Measurements from ENCODE around the gene NFIC. TPM values are rescaled to one million over a fixed set of nuclear protein-coding genes. Genes with fewer than 3 reads are reported as not detected.

Gene NFIC
- polyA plus RNA-seq, 1 of the 3 experiments (the other 2 are of a cell fraction), result 7.2 TPM

DNA sequence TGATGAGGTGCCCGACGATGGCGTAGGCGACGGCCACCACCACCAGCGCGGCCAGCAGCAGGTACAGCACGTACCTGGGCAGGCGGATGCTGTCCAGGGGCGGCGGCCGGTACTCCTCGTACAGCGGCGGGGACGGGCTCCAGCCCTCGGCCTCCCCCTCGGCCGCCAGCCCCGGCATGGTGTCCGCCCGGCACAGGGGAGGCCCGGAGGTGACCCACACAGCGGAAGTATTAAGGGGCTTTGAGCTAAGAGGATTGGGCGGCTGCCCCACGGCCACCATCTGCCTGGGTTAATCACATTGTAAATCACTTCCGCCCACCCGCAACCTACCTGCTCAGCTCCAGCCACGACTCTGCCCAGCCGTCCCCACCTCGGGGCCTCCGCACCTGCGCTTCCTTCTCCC, 116.8 kb downstream of the NFIC start, which contains the start of gene SMIM44 (continued):
- TF ChIP-seq, protein P1, sequence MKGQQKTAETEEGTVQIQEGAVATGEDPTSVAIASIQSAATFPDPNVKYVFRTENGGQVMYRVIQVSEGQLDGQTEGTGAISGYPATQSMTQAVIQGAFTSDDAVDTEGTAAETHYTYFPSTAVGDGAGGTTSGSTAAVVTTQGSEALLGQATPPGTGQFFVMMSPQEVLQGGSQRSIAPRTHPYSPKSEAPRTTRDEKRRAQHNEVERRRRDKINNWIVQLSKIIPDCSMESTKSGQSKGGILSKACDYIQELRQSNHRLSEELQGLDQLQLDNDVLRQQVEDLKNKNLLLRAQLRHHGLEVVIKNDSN (IDR thresholded peaks at IDR 0.05; ENCODE audit: borderline replicate concordance, low read depth), result no peak
- TF ChIP-seq, protein P2, sequence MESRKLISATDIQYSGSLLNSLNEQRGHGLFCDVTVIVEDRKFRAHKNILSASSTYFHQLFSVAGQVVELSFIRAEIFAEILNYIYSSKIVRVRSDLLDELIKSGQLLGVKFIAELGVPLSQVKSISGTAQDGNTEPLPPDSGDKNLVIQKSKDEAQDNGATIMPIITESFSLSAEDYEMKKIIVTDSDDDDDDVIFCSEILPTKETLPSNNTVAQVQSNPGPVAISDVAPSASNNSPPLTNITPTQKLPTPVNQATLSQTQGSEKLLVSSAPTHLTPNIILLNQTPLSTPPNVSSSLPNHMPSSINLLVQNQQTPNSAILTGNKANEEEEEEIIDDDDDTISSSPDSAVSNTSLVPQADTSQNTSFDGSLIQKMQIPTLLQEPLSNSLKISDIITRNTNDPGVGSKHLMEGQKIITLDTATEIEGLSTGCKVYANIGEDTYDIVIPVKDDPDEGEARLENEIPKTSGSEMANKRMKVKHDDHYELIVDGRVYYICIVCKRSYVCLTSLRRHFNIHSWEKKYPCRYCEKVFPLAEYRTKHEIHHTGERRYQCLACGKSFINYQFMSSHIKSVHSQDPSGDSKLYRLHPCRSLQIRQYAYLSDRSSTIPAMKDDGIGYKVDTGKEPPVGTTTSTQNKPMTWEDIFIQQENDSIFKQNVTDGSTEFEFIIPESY (IDR thresholded peaks at IDR 0.05; ENCODE audit: borderline replicate concordance, low read depth), result no peak
- TF ChIP-seq RFX5 (IDR thresholded peaks at IDR 0.05; ENCODE audit: low read length) (no peak), GABPA (IDR thresholded peaks at IDR 0.05; ENCODE audit: low read depth) (no peak), SIN3A (IDR thresholded peaks at IDR 0.05; ENCODE audit: borderline replicate concordance, low read depth, low read length) (no peak), GATA2 (CRISPR knock-in tag; IDR thresholded peaks at IDR 0.05) (no peak), MEF2A (IDR thresholded peaks at IDR 0.05; ENCODE audit: borderline replicate concordance, low read depth) (no peak), FOXM1 (IDR thresholded peaks at IDR 0.05; ENCODE audit: low read depth) (no peak)
- TF ChIP-seq, protein P3, sequence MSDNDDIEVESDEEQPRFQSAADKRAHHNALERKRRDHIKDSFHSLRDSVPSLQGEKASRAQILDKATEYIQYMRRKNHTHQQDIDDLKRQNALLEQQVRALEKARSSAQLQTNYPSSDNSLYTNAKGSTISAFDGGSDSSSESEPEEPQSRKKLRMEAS (IDR thresholded peaks at IDR 0.05; ENCODE audit: low read depth), result no peak
- TF ChIP-seq, protein P4, sequence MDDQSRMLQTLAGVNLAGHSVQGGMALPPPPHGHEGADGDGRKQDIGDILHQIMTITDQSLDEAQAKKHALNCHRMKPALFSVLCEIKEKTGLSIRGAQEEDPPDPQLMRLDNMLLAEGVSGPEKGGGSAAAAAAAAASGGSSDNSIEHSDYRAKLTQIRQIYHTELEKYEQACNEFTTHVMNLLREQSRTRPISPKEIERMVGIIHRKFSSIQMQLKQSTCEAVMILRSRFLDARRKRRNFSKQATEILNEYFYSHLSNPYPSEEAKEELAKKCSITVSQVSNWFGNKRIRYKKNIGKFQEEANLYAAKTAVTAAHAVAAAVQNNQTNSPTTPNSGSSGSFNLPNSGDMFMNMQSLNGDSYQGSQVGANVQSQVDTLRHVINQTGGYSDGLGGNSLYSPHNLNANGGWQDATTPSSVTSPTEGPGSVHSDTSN (IDR thresholded peaks at IDR 0.05), result no peak

DNA sequence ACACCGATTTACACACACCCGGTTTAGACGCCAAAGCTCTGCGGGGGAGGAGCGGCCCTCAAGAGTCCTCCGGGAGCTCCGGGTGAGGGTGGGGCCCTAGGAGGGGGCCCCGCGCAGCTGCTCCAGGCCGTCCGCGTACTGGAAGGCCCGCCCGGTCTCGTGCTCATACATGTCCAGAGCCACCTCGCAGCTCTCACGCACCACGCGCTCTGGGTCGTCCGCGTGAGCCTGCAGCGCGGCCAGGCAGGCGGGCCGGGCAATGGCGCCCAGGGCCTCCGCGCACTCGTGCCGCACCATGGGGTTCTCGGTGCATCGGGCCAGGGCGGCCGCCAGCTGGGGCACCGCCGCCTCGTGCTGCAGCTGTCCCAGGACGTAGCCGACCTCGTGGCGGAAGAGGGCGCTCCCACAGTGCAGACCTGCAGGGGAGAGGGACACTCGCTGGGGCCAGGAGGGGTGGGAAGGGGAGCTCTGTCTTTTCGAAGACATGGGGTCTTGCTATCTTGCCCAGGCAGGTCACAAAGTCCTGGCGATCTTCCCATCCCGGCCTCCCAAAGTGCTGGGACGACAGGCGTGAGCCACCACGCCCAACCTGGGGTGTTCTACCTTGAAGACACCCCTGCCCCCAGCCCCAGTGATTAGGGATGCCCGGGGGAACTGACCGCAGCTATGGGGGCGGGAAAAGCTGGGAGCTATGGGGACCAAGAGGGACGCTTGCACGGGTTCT, 125.2 kb downstream of the NFIC start:
- no peak overlapping the region for H3K27ac ChIP-seq (ENCODE audit: low read depth in 2 of 2, low read length in 1 of 2)
- no peak overlapping the region for H2AFZ ChIP-seq (ENCODE audit: low read depth)
- no peak overlapping the region for H3K4me3 ChIP-seq (ENCODE audit: low read depth in 2 of 2, low read length in 1 of 2)
- no peaks in the 10 kb centered on the region for H3K79me2 ChIP-seq (ENCODE audit: insufficient read depth)
- CTCF ChIA-PET, result interaction anchor here (0.9 to 1.1 kb wide), 3 partner anchors 19 to 165 kb away, joined by 3 to 4 read pairs (median 4); no protein-coding TSS in a partner anchor
- peak; percentile 18 for DNase-seq
- no peak overlapping the region for H3K9ac ChIP-seq
- H3K9me3 ChIP-seq, result no peaks in the 10 kb centered on the region
- H3K9me2 ChIP-seq, result no peaks in the 10 kb centered on the region
- no peaks in the 10 kb centered on the region for H3F3A ChIP-seq (replicated peaks; ENCODE audit: insufficient read depth)
- TF ChIP-seq NFIC (IDR thresholded peaks at IDR 0.05; ENCODE audit: borderline replicate concordance), result no peak
- no peak for TF ChIP-seq FOXJ3 (CRISPR knock-in tag; IDR thresholded peaks at IDR 0.05)
- TF ChIP-seq GATA2 (CRISPR knock-in tag; IDR thresholded peaks at IDR 0.05), result no peak
- TF ChIP-seq YY1 (IDR thresholded peaks at IDR 0.05; ENCODE audit: low read depth), result no peak
- TF ChIP-seq EZH2phosphoT487 (IDR thresholded peaks at IDR 0.05; ENCODE audit: borderline replicate concordance, low read depth), result no peak
- no peak for TF ChIP-seq SIN3A (IDR thresholded peaks at IDR 0.05; ENCODE audit: borderline replicate concordance, low read depth, low read length)
- TF ChIP-seq CHD2 (IDR thresholded peaks at IDR 0.05; ENCODE audit: low read length, partially characterized antibody), result no peak
- TF ChIP-seq, protein P3 (IDR thresholded peaks at IDR 0.05; ENCODE audit: low read depth), result no peak
- 97% methylated on average over 21 of the region's 55 CpGs for WGBS (ENCODE audit: low lambda C conversion rate)
- H3K4me2 ChIP-seq, result no peak overlapping the region
- no peaks in the 10 kb centered on the region for H3K27me3 ChIP-seq (ENCODE audit: insufficient read depth)
- no peaks in the 10 kb centered on the region for H3K4me1 ChIP-seq (ENCODE audit: control insufficient read depth in 1 of 2, insufficient read depth in 2 of 2, low read depth in 1 of 2, low read length in 1 of 2)
- H4K20me1 ChIP-seq (ENCODE audit: insufficient read depth), result no peaks in the 10 kb centered on the region
- peaks cover 8 to 27% of the 10 kb centered on the region in 2 experiments for H3K36me3 ChIP-seq (replicated peaks in 1 of 2; ENCODE audit: control insufficient read depth in 1 of 2, insufficient read depth in 2 of 2, low read length in 1 of 2)
- POLR2A ChIA-PET, result interaction anchor here (0.8 to 1.2 kb wide), 2 partner anchors 9 to 115 kb away, joined by 3 read pairs; partner anchors contain the start of gene DOHH

All from SK-N-SH (cell line).